ENCODE measurements around the gene CLDN24.

- TF ChIP-seq CBFB (CRISPR knock-in tag; IDR thresholded peaks at IDR 0.05; ENCODE audit: low read depth) = no peak
- TF ChIP-seq CTCF (IDR thresholded peaks at IDR 0.05) = no peak
- no peak for TF ChIP-seq E2F4 (CRISPR knock-in tag; IDR thresholded peaks at IDR 0.05; ENCODE audit: borderline replicate concordance, low read depth)
- no peak for TF ChIP-seq USF2 (CRISPR knock-in tag; IDR thresholded peaks at IDR 0.05)
- TF ChIP-seq ELF4 (CRISPR knock-in tag; IDR thresholded peaks at IDR 0.05; ENCODE audit: low read depth) = no peak
- TF ChIP-seq IRF1 (CRISPR knock-in tag; IDR thresholded peaks at IDR 0.05) = no peak
- TF ChIP-seq STAT6 (CRISPR knock-in tag; conservative IDR thresholded peaks at IDR 0.05; ENCODE audit: low read depth) = no peak
- no peak for TF ChIP-seq CREB1 (CRISPR knock-in tag; IDR thresholded peaks at IDR 0.05)
- no peak for TF ChIP-seq SP1 (CRISPR knock-in tag; conservative IDR thresholded peaks at IDR 0.05)
- TF ChIP-seq GRHL2 (CRISPR knock-in tag; IDR thresholded peaks at IDR 0.05; ENCODE audit: insufficient replicate concordance, severe bottlenecking) = no peak
- TF ChIP-seq ZNF263 (CRISPR knock-in tag; IDR thresholded peaks at IDR 0.05; ENCODE audit: low read depth) = no peak
- TF ChIP-seq JUN (CRISPR knock-in tag; IDR thresholded peaks at IDR 0.05) = no peak
- no peak for TF ChIP-seq TCF7 (CRISPR knock-in tag; IDR thresholded peaks at IDR 0.05; ENCODE audit: low read depth)
Observed at GRCh38 chr4:183337349-183337748, 15.1 kb upstream of the CLDN24 start.
